ENCODE results near the gene METTL6. TPM values are rescaled to one million over a fixed set of nuclear protein-coding genes. Genes with fewer than 3 reads are reported as not detected.

The METTL6 gene
- total RNA-seq, 1 experiment from 2014 or later, result 25.6 TPM

DNA sequence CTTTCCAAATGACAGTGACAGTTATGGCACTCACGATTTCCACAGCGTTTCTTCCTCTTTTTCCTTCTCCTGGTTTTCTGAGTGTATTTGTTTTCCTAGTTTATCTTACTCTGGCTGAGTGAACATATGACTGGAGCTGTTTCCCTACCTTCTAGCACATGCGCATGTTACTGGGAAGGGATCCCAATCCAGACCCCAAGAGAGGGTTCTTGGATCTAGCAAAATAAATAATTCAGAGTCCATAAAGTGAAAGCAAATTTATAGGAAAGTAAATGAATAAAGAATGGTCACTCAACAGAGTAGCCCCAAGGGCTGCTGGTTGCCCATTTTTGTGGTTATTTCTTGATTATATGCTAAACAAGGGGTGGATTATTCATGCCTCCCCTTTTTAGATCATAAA, 23.8 kb downstream of the METTL6 start:
- no peak overlapping the region for H3K27ac ChIP-seq (ENCODE audit: insufficient read length, low read depth, low read length)
- H3K79me1 ChIP-seq (ENCODE audit: insufficient read depth, low read depth, low read length, poor library complexity, severe bottlenecking), result no peaks in the 10 kb centered on the region
- no peak overlapping the region for H2AK5ac ChIP-seq (ENCODE audit: insufficient read length, low read length)
- H3K14ac ChIP-seq (ENCODE audit: insufficient read depth, low read length), result no peak overlapping the region
- H3K4ac ChIP-seq (ENCODE audit: low read depth, low read length), result no peak overlapping the region
- TF ChIP-seq, protein P1, sequence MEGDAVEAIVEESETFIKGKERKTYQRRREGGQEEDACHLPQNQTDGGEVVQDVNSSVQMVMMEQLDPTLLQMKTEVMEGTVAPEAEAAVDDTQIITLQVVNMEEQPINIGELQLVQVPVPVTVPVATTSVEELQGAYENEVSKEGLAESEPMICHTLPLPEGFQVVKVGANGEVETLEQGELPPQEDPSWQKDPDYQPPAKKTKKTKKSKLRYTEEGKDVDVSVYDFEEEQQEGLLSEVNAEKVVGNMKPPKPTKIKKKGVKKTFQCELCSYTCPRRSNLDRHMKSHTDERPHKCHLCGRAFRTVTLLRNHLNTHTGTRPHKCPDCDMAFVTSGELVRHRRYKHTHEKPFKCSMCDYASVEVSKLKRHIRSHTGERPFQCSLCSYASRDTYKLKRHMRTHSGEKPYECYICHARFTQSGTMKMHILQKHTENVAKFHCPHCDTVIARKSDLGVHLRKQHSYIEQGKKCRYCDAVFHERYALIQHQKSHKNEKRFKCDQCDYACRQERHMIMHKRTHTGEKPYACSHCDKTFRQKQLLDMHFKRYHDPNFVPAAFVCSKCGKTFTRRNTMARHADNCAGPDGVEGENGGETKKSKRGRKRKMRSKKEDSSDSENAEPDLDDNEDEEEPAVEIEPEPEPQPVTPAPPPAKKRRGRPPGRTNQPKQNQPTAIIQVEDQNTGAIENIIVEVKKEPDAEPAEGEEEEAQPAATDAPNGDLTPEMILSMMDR (conservative IDR thresholded peaks at IDR 0.05), result no peak
- H3K79me2 ChIP-seq (ENCODE audit: insufficient read depth, low read length), result no peaks in the 10 kb centered on the region
- H3K23ac ChIP-seq (ENCODE audit: insufficient read length, low read depth, low read length), result no peak overlapping the region
- Mint-ChIP-seq H3K36me3 (ENCODE audit: insufficient read depth in 1 of 3, low read depth in 3 of 3) (no peaks in the 10 kb centered on the region), H3K4me1 (no peaks in the 10 kb centered on the region), H3K27me3 (ENCODE audit: low read depth) (no peaks in the 10 kb centered on the region), H3K4me3 (no peak overlapping the region), H3K9me3 (peaks cover under 1 to 2% of the 10 kb centered on the region in 2 experiments; a peak in 2 of 5 replicates), H3K27ac (no peak overlapping the region)
- H2BK5ac ChIP-seq (ENCODE audit: insufficient read length, low read length), result no peak overlapping the region
- H2BK12ac ChIP-seq (ENCODE audit: insufficient read length, low read depth, low read length), result no peak overlapping the region
- H4K20me1 ChIP-seq (ENCODE audit: control insufficient read depth, insufficient read depth, insufficient read length), result no peaks in the 10 kb centered on the region
- no peak overlapping the region for H3K56ac ChIP-seq (ENCODE audit: insufficient read length, low read depth, low read length)
- H2BK20ac ChIP-seq (ENCODE audit: low read depth, low read length, poor library complexity, severe bottlenecking), result no peak overlapping the region
- H4K5ac ChIP-seq (ENCODE audit: insufficient read length, low read depth, low read length), result no peak overlapping the region
- no CpG with 5 or more reads among the region's 3 CpGs for WGBS (ENCODE audit: extremely low coverage, insufficient read length, low lambda C conversion rate)
- H3K4me2 ChIP-seq (ENCODE audit: insufficient read depth, insufficient read length, low read length), result no peak overlapping the region
- no peak overlapping the region for H3K18ac ChIP-seq (ENCODE audit: insufficient read length, low read depth, low read length)
- no peak overlapping the region for H3T11ph ChIP-seq (ENCODE audit: low read length)
- no peak overlapping the region for H4K91ac ChIP-seq (ENCODE audit: insufficient read length, low read depth, low read length)
- no peak overlapping the region for H2AFZ ChIP-seq (ENCODE audit: low read length)
- H4K8ac ChIP-seq (replicated peaks; ENCODE audit: insufficient read length, low read depth, low read length), result no peak overlapping the region
- H3K9me3 ChIP-seq (ENCODE audit: control insufficient read depth, low read depth, low read length), result no peaks in the 10 kb centered on the region
- H3K4me1 ChIP-seq (ENCODE audit: insufficient read depth, low read length), result no peaks in the 10 kb centered on the region
- H3K9ac ChIP-seq (ENCODE audit: extremely low read depth, insufficient read length, low read length), result no peak overlapping the region
- no peaks in the 10 kb centered on the region for H3K23me2 ChIP-seq (ENCODE audit: insufficient read length, low read depth, low read length, poor library complexity, severe bottlenecking)
- H2BK15ac ChIP-seq (ENCODE audit: low read depth, low read length), result no peak overlapping the region
- no peak overlapping the region for H2BK120ac ChIP-seq (ENCODE audit: low read depth, low read length, poor library complexity, severe bottlenecking)
- no peak for DNase-seq
- no peaks in the 10 kb centered on the region for H3K27me3 ChIP-seq (ENCODE audit: insufficient read depth, low read length)
